ENCODE measurements around the gene TIMM10B. TPM values are rescaled to one million over a fixed set of nuclear protein-coding genes. Genes with fewer than 3 reads are reported as not detected.

Gene TIMM10B
- total and polyA plus RNA-seq, 2 experiments from 2014 or later, result 33.7 to 46.2 TPM

- peaks cover 6% of the 10 kb centered on the region for H3K4me1 ChIP-seq (ENCODE audit: low read depth)
- H3K27ac ChIP-seq, result no peak overlapping the region
- no peaks in the 10 kb centered on the region for H3K27me3 ChIP-seq
- H3K36me3 ChIP-seq, result peaks cover 7% of the 10 kb centered on the region
- TF ChIP-seq CTCF (IDR thresholded peaks at IDR 0.05; ENCODE audit: low read depth, low read length), result no peak
- no peak overlapping the region for H3K4me3 ChIP-seq
- no peaks in the 10 kb centered on the region for H3K9me3 ChIP-seq (ENCODE audit: low read depth)
- no peak for DNase-seq (ENCODE audit: low read depth in 1 of 2, low spot score in 1 of 2)
Measured at GRCh38 chr11:6452219-6452618, 29.1 kb upstream of the TIMM10B start.

- H3K36me3 ChIP-seq, result peaks cover 7% of the 10 kb centered on the region
- H3K4me3 ChIP-seq, result no peak overlapping the region
- no peaks in the 10 kb centered on the region for H3K27me3 ChIP-seq
- no peaks in the 10 kb centered on the region for H3K9me3 ChIP-seq (ENCODE audit: low read depth)
- peaks cover 6% of the 10 kb centered on the region for H3K4me1 ChIP-seq (ENCODE audit: low read depth)
- no peak overlapping the region for H3K27ac ChIP-seq
- no peak for TF ChIP-seq CTCF (IDR thresholded peaks at IDR 0.05; ENCODE audit: low read depth, low read length)
- no peak for DNase-seq (ENCODE audit: low read depth in 1 of 2, low spot score in 1 of 2)
Measured at GRCh38 chr11:6453152-6453551, 28.1 kb upstream of the TIMM10B start.

- Histone ChIP-seq H3K4me3 (no peak overlapping the region), H3K27me3 (no peaks in the 10 kb centered on the region), H3K36me3 (peaks cover 7% of the 10 kb centered on the region), H3K9me3 (ENCODE audit: low read depth) (no peaks in the 10 kb centered on the region), H3K27ac (peak overlapping the region; percentile 44), H3K4me1 (ENCODE audit: low read depth) (peaks cover 6% of the 10 kb centered on the region)
- no peak for TF ChIP-seq CTCF (IDR thresholded peaks at IDR 0.05; ENCODE audit: low read depth, low read length)
- DNase-seq (ENCODE audit: low read depth in 1 of 2, low spot score in 1 of 2), result no peak
Measured at GRCh38 chr11:6455070-6455469, 26.2 kb upstream of the TIMM10B start.

GRCh38 chr11:6456361-6457073 lies 24.8 kb upstream of the TIMM10B start:
- no peaks in the 10 kb centered on the region for H3K9me3 ChIP-seq (ENCODE audit: low read depth)
- no peak overlapping the region for H3K27ac ChIP-seq
- TF ChIP-seq CTCF (IDR thresholded peaks at IDR 0.05; ENCODE audit: low read depth, low read length), result no peak
- peaks cover 6% of the 10 kb centered on the region for H3K4me1 ChIP-seq (ENCODE audit: low read depth)
- H3K27me3 ChIP-seq, result no peaks in the 10 kb centered on the region
- DNase-seq (ENCODE audit: low read depth in 1 of 2, low spot score in 1 of 2), result no peak
- peaks cover 7% of the 10 kb centered on the region for H3K36me3 ChIP-seq
- H3K4me3 ChIP-seq, result no peak overlapping the region

- H3K36me3 ChIP-seq, result peaks cover 5% of the 10 kb centered on the region
- no peaks in the 10 kb centered on the region for H3K27me3 ChIP-seq
- peaks cover 6% of the 10 kb centered on the region for H3K4me1 ChIP-seq (ENCODE audit: low read depth)
- H3K9me3 ChIP-seq (ENCODE audit: low read depth), result no peaks in the 10 kb centered on the region
- no peak overlapping the region for H3K4me3 ChIP-seq
- DNase-seq (ENCODE audit: low read depth in 1 of 2, low spot score in 1 of 2), result no peak
- TF ChIP-seq CTCF (IDR thresholded peaks at IDR 0.05; ENCODE audit: low read depth, low read length), result no peak
- H3K27ac ChIP-seq, result no peak overlapping the region
Measured at GRCh38 chr11:6457581-6458320, 23.6 kb upstream of the TIMM10B start.
